Astrocyte (in vitro differentiated cells and primary cell): ENCODE results near the gene NSD1.

Experiments used
- EZH2 ChIP-seq: IDR thresholded peaks from 2 replicates; pipeline ENCODE4 v1.6.1; 2012; ENCODE audit warnings: mild to moderate bottlenecking, low read length, inconsistent platforms; ENCODE audit not compliant: insufficient read depth
- TF ChIP-seq, protein P1 (sequence below): IDR thresholded peaks from 2 replicates; pipeline ENCODE4 v1.5.1; 2011; ENCODE audit warnings: low read depth, mild to moderate bottlenecking, inconsistent platforms, low read length, moderate library complexity; ENCODE audit not compliant: insufficient read depth

DNA sequence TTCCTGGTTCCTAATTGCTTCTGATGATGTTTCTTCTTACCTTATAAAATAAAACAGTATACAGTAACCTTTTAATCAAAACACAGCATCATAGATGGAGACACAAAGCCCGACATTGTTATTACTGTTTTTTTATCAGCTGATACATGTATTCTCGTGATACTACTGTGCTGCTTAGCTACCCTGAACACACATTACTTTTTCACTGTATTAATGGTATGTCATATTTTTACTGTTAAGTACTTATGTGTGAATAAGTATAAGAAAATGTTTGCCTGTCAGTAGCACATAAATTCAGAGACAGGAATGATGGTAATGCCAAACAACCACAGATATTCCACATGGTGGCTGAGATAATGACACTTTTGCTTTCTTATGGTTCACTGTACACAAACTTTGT is 101.3 kb downstream of the NSD1 start:
- TF ChIP-seq, protein P1, sequence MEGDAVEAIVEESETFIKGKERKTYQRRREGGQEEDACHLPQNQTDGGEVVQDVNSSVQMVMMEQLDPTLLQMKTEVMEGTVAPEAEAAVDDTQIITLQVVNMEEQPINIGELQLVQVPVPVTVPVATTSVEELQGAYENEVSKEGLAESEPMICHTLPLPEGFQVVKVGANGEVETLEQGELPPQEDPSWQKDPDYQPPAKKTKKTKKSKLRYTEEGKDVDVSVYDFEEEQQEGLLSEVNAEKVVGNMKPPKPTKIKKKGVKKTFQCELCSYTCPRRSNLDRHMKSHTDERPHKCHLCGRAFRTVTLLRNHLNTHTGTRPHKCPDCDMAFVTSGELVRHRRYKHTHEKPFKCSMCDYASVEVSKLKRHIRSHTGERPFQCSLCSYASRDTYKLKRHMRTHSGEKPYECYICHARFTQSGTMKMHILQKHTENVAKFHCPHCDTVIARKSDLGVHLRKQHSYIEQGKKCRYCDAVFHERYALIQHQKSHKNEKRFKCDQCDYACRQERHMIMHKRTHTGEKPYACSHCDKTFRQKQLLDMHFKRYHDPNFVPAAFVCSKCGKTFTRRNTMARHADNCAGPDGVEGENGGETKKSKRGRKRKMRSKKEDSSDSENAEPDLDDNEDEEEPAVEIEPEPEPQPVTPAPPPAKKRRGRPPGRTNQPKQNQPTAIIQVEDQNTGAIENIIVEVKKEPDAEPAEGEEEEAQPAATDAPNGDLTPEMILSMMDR, result no peak
- no peak for TF ChIP-seq EZH2
